D721Med (cell line): Measurements from ENCODE around the gene CDYL.
"Not testable (repeated sequence)": the region's sequence is repeated elsewhere in the genome, so short reads cannot be mapped to it uniquely, and the experiment has no call there.

Experiments used
- DNase-seq: peaks from one replicate; pipeline ENCODE4 v3.0.0; 2011; ENCODE audit warnings: low spot score; ENCODE audit not compliant: insufficient read length
- FAIRE-seq: peaks from 2 replicates; lab custom pipeline; 2011; peaks lifted over from hg19 to GRCh38; lab: Jason Lieb, UNC
- TF ChIP-seq, protein P1 (sequence below): IDR thresholded peaks from 2 replicates; pipeline ENCODE4 v1.5.1; 2012; ENCODE audit warnings: mild to moderate bottlenecking, control low read depth; ENCODE audit not compliant: insufficient read depth; ENCODE audit errors: missing control alignments

Gene CDYL

DNA sequence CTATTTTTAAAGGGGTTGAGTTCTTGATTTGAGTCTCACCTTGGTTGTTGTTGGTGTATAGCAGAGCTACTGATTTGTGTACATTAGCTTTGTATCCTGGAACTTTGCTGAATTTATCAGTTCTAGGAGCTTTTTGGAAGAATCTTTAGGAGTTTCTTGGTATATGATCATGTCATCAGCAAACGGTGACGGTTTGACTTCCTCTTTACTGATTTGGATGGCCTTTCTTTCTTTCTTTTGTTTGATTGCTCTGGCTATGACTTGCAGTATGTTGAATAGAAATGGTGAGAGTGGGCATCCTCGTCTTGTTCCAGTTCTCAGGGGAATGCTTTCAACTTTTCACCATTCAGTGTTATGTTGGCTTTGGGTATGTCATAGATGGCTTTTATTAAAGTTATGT, 64.0 kb downstream of the CDYL start:
- DNase-seq (no peak), FAIRE-seq (no peak)
- TF ChIP-seq, protein P1, sequence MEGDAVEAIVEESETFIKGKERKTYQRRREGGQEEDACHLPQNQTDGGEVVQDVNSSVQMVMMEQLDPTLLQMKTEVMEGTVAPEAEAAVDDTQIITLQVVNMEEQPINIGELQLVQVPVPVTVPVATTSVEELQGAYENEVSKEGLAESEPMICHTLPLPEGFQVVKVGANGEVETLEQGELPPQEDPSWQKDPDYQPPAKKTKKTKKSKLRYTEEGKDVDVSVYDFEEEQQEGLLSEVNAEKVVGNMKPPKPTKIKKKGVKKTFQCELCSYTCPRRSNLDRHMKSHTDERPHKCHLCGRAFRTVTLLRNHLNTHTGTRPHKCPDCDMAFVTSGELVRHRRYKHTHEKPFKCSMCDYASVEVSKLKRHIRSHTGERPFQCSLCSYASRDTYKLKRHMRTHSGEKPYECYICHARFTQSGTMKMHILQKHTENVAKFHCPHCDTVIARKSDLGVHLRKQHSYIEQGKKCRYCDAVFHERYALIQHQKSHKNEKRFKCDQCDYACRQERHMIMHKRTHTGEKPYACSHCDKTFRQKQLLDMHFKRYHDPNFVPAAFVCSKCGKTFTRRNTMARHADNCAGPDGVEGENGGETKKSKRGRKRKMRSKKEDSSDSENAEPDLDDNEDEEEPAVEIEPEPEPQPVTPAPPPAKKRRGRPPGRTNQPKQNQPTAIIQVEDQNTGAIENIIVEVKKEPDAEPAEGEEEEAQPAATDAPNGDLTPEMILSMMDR, result no peak

DNA sequence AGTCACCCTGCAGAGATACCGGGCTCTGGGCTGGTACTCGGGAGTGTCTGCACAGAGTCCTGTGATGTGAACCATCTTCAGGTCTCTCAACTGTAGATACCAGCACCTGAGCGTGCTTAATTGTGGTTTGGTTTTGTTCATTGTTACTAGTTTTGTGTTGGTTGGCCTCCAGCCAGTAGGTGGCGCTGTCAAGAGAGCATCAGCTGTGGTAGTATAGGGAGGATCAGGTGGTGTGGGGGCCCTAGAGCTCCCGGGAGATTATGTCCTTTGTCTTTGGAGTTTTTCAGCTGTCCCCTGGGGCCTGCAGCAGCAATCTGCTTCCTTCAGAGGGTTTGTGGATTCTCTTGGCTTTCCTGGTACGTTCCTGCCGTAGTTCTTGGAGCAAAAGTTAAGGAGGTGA, 67.9 kb downstream of the CDYL start:
- DNase-seq, result no peak
- FAIRE-seq, result no peak

DNA sequence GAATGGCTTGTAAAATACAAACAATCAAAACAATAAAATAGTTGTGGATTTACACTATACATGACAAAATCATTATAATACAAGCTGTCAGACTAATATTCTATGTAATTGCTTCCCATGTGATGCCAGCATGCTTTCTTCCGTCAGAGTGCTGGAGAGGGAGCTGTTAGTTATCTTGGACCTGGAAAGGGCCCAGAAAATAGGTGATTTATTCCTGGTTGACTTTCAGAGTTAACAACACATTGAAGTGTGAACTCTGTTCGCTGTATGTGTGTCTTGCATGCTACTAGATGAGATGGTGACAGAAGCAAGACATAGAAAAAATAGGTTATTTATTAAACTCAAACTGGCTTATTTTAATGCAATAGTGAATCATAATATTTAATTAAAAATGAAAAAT, 70.2 kb downstream of the CDYL start:
- no peak for DNase-seq
- FAIRE-seq, result no peak
- TF ChIP-seq, protein P1, result no peak

More for the DNA sequence above, 67.9 kb downstream of the CDYL start:
- TF ChIP-seq, protein P1, result no peak

DNA sequence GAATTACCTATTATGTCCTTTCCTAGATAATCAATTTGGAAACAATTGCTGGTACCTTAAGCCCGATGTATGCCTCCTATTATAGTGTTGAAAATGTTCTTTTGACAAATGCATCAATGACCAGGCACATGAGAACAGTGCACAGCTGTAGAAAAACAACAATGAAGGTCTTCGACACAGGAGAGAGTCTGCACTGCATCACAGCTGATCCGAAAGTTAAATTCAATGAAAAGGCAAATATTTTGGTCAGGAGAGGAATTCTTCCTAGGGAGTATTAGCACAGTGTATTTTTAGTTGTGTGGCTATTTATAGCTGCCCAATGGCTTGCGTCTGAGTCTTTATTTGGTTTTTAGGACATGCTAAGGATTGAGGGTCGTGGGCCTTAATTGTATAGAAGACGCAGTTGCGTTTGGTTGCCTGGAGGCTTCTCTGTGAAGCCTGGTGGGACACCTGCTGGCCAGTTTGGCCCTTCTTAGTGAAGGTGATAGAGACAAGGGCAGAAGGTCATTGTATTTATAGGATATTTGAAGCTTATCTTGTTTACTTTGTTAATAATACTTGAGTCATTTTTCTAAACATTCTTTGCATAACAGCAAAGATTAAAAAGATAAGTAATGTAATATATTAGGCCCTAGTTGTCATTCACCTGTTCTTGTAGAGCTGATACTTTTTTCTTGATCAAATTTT, 72.3 kb downstream of the CDYL start:
- DNase-seq, result no peak
- FAIRE-seq, result no peak

DNA sequence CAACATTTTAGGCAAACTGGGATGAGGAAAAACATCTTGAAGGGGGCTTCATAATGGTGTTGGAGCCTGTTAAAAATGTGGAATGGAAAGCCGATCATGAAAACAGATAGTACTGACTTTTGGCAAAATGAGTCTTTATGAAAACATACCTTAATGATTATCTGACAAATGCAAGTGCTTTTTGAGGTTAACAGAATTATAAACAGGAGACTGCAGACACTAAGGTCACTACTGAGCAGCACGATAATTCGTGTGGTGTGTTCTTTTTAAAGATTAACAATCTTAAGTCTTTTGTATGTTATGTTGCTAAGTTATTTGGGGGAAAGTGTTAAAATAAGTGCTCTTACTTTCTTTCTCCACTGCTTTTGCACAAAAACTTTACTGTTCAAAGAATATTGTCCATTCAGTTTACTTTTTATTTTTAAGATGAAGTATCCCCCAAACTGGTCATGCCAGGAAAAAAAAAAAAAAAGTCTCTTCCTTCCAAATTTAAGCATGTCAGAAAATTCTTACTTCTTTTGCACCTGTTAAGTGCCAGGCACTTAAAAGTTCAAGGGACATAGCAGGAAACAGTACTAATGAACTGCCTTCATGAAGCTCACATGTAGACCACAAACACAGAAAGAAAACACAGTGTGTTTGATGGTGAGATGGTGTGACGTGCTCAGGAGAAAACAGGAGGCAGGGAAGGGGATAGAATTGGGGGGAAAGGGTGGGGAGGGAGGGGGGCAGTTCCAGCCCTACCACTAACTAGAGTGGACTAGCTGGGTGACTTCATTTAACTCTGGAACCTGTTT, 73.2 kb downstream of the CDYL start:
- TF ChIP-seq, protein P1, result no peak
- DNase-seq (no peak), FAIRE-seq (no peak)

More for the DNA sequence above, 72.3 kb downstream of the CDYL start:
- TF ChIP-seq, protein P1, result no peak

DNA sequence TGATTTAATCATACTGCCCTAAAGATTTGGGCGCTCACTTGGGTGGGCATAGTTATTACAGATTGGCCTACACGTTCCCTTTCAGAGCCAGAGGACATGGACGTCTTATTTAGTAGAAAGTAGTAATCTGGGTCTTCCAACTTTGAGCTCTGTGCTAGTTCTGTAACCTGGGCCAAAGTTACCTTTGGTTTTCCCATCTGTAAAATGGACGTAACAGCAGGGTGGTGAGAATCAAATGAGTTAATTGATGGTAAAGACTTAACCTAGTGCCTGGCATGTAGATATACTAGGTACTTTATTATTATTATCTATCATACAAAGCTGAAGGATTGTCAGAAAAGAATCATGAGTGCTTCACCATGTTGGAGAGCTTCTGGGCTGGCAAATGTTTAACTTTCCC, 74.8 kb downstream of the CDYL start:
- FAIRE-seq (no peak), DNase-seq (no peak)
- TF ChIP-seq, protein P1, result no peak

DNA sequence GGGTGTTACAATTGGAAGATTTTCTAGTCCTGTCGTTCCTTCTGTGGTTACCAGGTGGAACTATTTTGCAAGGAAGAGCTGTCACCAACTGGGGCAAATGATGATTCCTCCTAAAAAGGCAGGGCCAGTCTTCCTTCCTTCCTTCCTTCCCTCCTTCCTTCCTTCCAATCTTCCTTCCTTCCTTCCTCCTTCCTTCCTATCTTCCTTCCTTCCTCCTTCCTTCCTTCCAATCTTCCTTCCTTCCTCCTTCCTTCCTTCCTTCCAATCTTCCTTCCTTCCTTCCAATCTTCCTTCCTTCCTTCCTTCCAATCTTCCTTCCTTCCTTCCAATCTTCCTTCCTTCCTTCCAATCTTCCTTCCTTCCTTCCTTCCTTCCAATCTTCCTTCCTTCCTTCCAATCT, 76.0 kb downstream of the CDYL start:
- FAIRE-seq, DNase-seq: not testable (repeated sequence)
